ENCODE measurements around the gene FGF21.

DNA sequence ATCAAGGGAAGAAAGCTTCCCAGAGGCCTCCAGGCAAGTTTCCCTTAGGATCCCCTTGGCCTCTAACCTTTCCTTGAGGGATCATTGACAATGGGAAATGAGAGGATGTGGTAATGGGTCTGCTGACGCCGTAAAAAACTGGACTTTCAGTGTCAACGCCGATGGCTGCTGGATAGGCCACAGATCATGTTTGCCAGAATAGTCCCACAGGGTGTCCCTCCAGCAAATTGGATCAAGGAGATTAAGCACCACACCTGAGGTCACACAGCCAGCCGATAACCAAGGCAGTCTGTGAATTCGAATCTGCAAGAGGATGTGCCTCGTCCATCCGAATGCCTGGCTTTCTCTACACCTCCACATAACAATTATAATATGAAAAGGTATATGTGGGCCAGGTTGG lies 37.9 kb downstream of the FGF21 start:
- TF ChIP-seq POU2F2 (IDR thresholded peaks at IDR 0.05; ENCODE audit: borderline replicate concordance, low read depth, low read length), result no peak
- no peak for TF ChIP-seq FOXM1 (IDR thresholded peaks at IDR 0.05; ENCODE audit: low read depth, low read length)
- TF ChIP-seq JUNB (IDR thresholded peaks at IDR 0.05), result no peak
- TF ChIP-seq, protein P1, sequence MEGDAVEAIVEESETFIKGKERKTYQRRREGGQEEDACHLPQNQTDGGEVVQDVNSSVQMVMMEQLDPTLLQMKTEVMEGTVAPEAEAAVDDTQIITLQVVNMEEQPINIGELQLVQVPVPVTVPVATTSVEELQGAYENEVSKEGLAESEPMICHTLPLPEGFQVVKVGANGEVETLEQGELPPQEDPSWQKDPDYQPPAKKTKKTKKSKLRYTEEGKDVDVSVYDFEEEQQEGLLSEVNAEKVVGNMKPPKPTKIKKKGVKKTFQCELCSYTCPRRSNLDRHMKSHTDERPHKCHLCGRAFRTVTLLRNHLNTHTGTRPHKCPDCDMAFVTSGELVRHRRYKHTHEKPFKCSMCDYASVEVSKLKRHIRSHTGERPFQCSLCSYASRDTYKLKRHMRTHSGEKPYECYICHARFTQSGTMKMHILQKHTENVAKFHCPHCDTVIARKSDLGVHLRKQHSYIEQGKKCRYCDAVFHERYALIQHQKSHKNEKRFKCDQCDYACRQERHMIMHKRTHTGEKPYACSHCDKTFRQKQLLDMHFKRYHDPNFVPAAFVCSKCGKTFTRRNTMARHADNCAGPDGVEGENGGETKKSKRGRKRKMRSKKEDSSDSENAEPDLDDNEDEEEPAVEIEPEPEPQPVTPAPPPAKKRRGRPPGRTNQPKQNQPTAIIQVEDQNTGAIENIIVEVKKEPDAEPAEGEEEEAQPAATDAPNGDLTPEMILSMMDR (IDR thresholded peaks at IDR 0.05 in 2 of 3, conservative IDR thresholded peaks at IDR 0.05 in 1 of 3; ENCODE audit: control insufficient read depth in 2 of 3, extremely low read depth in 1 of 3, insufficient read depth in 1 of 3, low read depth in 3 of 3, low read length in 3 of 3), result no peak

All from GM12878 (cell line).